BE2C (cell line): ENCODE data around the gene OXNAD1. TPM values are rescaled to one million over a fixed set of nuclear protein-coding genes. Genes with fewer than 3 reads are reported as not detected.

ENCODE experiments used
- DNase-seq: peaks from one replicate; pipeline ENCODE4 v3.0.0-alpha.2; 2020
- H3K27me3 ChIP-seq: fragments of 250-450 bp; sonication (Bioruptor Pico); 2 replicates; pipeline ENCODE4 v1.5.1; 2020; ENCODE audit warnings: mild to moderate bottlenecking
- H3K36me3 ChIP-seq: fragments of 250-450 bp; sonication (Bioruptor Pico); 2 replicates; pipeline ENCODE4 v1.5.1; 2020; ENCODE audit warnings: mild to moderate bottlenecking
- H3K4me1 ChIP-seq: fragments of 250-450 bp; sonication (Bioruptor Pico); 2 replicates; pipeline ENCODE4 v1.5.1; 2020
- H3K4me3 ChIP-seq: 2 replicates; pipeline ENCODE4 v1.5.1; 2011; ENCODE audit warnings: low read depth, low read length
- H3K9me3 ChIP-seq: fragments of 250-450 bp; sonication (Bioruptor Pico); 2 replicates; pipeline ENCODE4 v1.5.1; 2020
- CTCF ChIP-seq: IDR thresholded peaks from 2 replicates; pipeline ENCODE4 v1.5.1; 2012; ENCODE audit warnings: mild to moderate bottlenecking, low read depth, low read length
- polyA plus RNA-seq: library from polyadenylated mRNA; unstranded; fragments of >200 nt; gene quantifications from one replicate; pipeline ENCODE4 v1.2.1, GENCODE V29; 2012; ENCODE audit warnings: low read depth, missing spikeins; ENCODE audit not compliant: insufficient read length, insufficient read depth

Gene OXNAD1
- 7.4 TPM for polyA plus RNA-seq

- DNase-seq = peak; percentile 97
- H3K27me3 ChIP-seq = no peaks in the 10 kb centered on the region
- H3K4me1 ChIP-seq = no peaks in the 10 kb centered on the region
- H3K9me3 ChIP-seq = no peaks in the 10 kb centered on the region
- H3K36me3 ChIP-seq = no peaks in the 10 kb centered on the region
- peak within 1 kb of the TSS; percentile 93 for H3K4me3 ChIP-seq
- no peak for TF ChIP-seq CTCF
These were observed at the start of gene OXNAD1, which contains the start of gene DPH3 for GRCh38 chr3:16264708-16265454. Gene OXNAD1 (plus strand): TSS chr3:16265212. CDS start chr3:16270953, 5,741 bp downstream. Gene DPH3 (minus strand): TSS chr3:16264943. CDS start chr3:16264876, 67 bp downstream.

GRCh38 chr3:16216373-16216935, 48.6 kb upstream of the OXNAD1 start:
- Histone ChIP-seq H3K4me3 (peak overlapping the region; percentile 38), H3K36me3 (no peaks in the 10 kb centered on the region), H3K4me1 (no peaks in the 10 kb centered on the region), H3K9me3 (no peaks in the 10 kb centered on the region), H3K27me3 (no peaks in the 10 kb centered on the region)
- peak; percentile 12 for DNase-seq
- TF ChIP-seq CTCF = no peak

- H3K4me1 ChIP-seq = no peaks in the 10 kb centered on the region
- no peaks in the 10 kb centered on the region for H3K36me3 ChIP-seq
- no peak overlapping the region for H3K4me3 ChIP-seq
- H3K9me3 ChIP-seq = no peaks in the 10 kb centered on the region
- TF ChIP-seq CTCF = no peak
- no peak for DNase-seq
- H3K27me3 ChIP-seq = no peaks in the 10 kb centered on the region
These were observed 45.2 kb upstream of the OXNAD1 start for GRCh38 chr3:16219777-16220176.

- no peak for DNase-seq
- TF ChIP-seq CTCF = no peak
- H3K4me1 ChIP-seq = no peaks in the 10 kb centered on the region
These were observed 43.0 kb upstream of the OXNAD1 start for GRCh38 chr3:16221990-16222389.

GRCh38 chr3:16222547-16222946, 42.5 kb upstream of the OXNAD1 start:
- no peaks in the 10 kb centered on the region for H3K9me3 ChIP-seq
- TF ChIP-seq CTCF = no peak

More at GRCh38 chr3:16221990-16222389, 43.0 kb upstream of the OXNAD1 start:
- Histone ChIP-seq H3K36me3 (no peaks in the 10 kb centered on the region), H3K4me3 (no peak overlapping the region), H3K27me3 (no peaks in the 10 kb centered on the region), H3K9me3 (no peaks in the 10 kb centered on the region)

GRCh38 chr3:16224325-16224724, 40.7 kb upstream of the OXNAD1 start:
- Histone ChIP-seq H3K27me3 (no peaks in the 10 kb centered on the region), H3K9me3 (no peaks in the 10 kb centered on the region), H3K4me1 (no peaks in the 10 kb centered on the region), H3K36me3 (no peaks in the 10 kb centered on the region), H3K4me3 (no peak overlapping the region)
- no peak for DNase-seq
- no peak for TF ChIP-seq CTCF

More at GRCh38 chr3:16222547-16222946, 42.5 kb upstream of the OXNAD1 start:
- H3K27me3 ChIP-seq = no peaks in the 10 kb centered on the region
- no peaks in the 10 kb centered on the region for H3K36me3 ChIP-seq
- no peaks in the 10 kb centered on the region for H3K4me1 ChIP-seq
- DNase-seq = no peak
- H3K4me3 ChIP-seq = no peak overlapping the region
